Measurements from ENCODE around the gene ADCK2. TPM values are rescaled to one million over a fixed set of nuclear protein-coding genes. Genes with fewer than 3 reads are reported as not detected.
A peak's percentile ranks its signal among the peaks of the same experiment; 100 is the strongest.
"Not testable (repeated sequence)": the region's sequence is repeated elsewhere in the genome, so short reads cannot be mapped to it uniquely, and the experiment has no call there.

Gene ADCK2
- total RNA-seq, 2 experiments from 2014 or later = 22.1 TPM

GRCh38 chr7:140639366-140640053 is 33.2 kb upstream of the ADCK2 start:
- intact Hi-C loops (cut with micrococcal nuclease) = no loop called here
- Mint-ChIP-seq H3K27ac (no peak overlapping the region), H3K4me3 (peak overlapping the region; percentile 73)

DNA sequence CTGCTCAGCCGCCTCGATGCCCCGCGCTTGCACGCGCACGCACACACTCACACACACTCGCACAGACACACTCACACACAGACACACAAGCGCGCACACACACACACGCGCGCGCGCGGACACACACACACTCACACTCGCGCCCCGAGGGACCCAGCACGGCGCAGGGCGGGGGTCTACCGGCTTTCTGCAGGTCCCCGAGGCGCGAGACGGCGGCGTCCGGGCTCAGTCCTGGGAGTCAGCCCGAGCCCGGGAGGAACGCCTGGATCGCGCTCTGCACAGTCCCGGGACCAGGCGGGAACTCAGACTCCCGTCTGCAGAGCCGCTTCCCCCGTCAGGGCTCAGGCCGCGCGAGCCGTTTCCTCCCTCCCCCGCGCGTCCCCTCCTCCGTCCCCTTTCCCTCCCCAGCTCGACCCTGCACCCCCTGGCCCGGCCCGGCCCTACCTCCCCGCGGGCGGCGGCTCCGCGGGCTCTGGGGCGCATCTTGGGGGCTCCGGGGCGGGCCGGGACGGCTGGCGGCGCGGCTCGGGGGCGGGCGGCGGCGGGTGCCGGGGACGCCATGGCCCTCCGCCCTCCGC is 32.6 kb upstream of the ADCK2 start:
- H3K4me3 Mint-ChIP-seq = peak overlapping the region; percentile 73
- no peaks in the 10 kb centered on the region for H3K9me3 Mint-ChIP-seq
- no peak for DNase-seq
- intact Hi-C loops (cut with micrococcal nuclease) = no loop called here
- CTCF ChIA-PET = interaction anchor here (4.0 kb wide), 1 partner anchor 13 kb away, joined by 13 read pairs; no protein-coding TSS in a partner anchor
- H3K27me3 Mint-ChIP-seq (ENCODE audit: low read depth) = peaks cover 54% of the 10 kb centered on the region
- no peaks in the 10 kb centered on the region for H3K36me3 Mint-ChIP-seq (ENCODE audit: low read depth)
- no peak overlapping the region for H3K27ac Mint-ChIP-seq
- H3K4me1 Mint-ChIP-seq (ENCODE audit: low read depth) = peaks cover 15% of the 10 kb centered on the region

More at GRCh38 chr7:140639366-140640053, 33.2 kb upstream of the ADCK2 start:
- H3K4me1 Mint-ChIP-seq (ENCODE audit: low read depth) = peaks cover 15% of the 10 kb centered on the region
- peak; percentile 31 for DNase-seq
- H3K9me3 Mint-ChIP-seq = no peaks in the 10 kb centered on the region
- H3K27me3 Mint-ChIP-seq (ENCODE audit: low read depth) = peaks cover 54% of the 10 kb centered on the region
- no peaks in the 10 kb centered on the region for H3K36me3 Mint-ChIP-seq (ENCODE audit: low read depth)
- CTCF ChIA-PET = no interaction called here

DNA sequence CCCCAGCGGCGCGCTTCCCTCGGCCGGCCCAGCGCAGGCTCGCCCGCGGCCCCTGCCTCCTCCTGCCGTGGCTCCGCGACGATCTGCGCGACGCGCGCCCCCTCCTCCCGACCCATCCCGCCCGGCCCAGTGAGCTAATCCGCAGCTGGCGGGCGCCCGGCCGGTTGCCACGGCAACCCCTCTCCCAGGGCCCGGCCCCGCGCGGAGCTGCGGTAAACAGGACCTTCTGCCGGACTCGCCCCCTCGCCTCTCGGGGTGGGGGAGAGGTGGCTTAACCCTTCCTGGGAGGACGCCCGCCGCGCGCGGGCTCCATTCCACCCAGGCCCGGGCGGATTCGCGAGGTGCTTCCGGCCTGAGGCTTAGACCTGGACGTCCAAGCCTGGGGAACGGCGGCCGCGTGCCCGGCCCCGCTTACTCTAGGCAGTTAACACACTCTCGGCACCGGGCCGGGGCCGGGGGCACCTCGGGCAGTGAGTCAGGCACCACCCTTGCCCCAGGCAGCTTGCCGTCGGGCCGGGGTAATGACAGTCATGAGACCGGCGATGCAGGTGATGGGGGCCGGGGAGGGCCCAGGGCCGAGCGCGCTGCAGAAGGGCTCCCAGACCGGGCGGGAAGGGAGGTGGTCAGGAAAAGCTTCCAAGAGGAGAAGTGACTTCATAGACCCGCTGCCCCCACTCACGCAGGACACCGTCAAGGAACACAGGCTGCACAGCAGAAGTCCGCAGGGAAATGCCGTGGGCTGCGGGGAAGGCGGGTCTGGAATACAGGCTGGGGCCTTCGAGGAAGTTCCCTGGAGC is 31.8 kb upstream of the ADCK2 start, which contains the start of gene DENND2A:
Gene DENND2A (minus strand): TSS at position 87 of the 797 bp plus-strand sequence. CDS start 38,416 bp downstream, outside the sequence.
- Mint-ChIP-seq H3K27me3 (ENCODE audit: low read depth) (peaks cover 53% of the 10 kb centered on the region), H3K27ac (no peak within 1 kb of the TSS), H3K4me1 (ENCODE audit: low read depth) (peaks cover 15% of the 10 kb centered on the region), H3K36me3 (ENCODE audit: low read depth) (no peaks in the 10 kb centered on the region), H3K4me3 (peak within 1 kb of the TSS; percentile 73), H3K9me3 (no peaks in the 10 kb centered on the region)
- intact Hi-C loops (cut with micrococcal nuclease) = no loop called here
- DNase-seq = no peak
- CTCF ChIA-PET = interaction anchor here (4.0 kb wide), 1 partner anchor 12 kb away, joined by 13 read pairs; no protein-coding TSS in a partner anchor

DNA sequence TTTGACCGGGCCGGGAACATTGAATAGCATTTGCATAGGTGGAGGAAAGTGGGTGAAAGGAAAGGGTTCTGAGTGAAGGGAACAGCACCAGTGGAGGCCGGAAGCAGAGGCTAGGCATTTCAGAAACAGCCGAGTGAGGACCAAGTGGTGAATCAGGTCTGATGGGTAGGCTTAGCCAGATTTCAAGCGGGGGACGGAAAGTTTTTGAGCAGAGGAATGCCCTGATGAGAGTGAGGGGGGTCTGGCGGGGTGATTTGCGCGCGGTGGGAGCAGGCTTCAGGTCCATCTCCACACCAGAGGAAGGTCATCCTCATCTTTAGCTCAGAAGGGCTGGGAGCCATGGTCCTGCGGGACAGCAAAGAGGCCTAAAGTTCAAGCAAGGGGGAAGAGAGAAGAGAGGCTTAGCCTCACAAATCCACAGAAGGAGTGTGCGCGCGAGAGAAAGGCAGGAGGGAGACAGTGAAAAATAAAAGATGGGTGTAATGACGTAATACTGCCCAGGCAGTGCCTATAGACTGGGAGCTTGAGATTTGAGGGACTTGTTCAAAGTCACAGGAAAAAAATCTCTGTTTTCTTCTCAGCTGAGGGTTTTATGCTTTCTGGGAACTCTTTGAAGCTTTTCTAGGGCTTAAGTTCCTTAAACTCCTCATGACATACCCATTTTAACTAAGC is 31.1 kb upstream of the ADCK2 start:
- CTCF ChIA-PET = interaction anchor here (0.6 to 4.0 kb wide), 3 partner anchors 11 to 50 kb away, joined by 3 to 13 read pairs (median 8); no protein-coding TSS in a partner anchor
- H3K4me3 Mint-ChIP-seq = peak overlapping the region; percentile 22
- no peak overlapping the region for H3K27ac Mint-ChIP-seq
- intact Hi-C loops (cut with micrococcal nuclease) = no loop called here
- peaks cover 15% of the 10 kb centered on the region for H3K4me1 Mint-ChIP-seq (ENCODE audit: low read depth)
- H3K27me3 Mint-ChIP-seq (ENCODE audit: low read depth) = peaks cover 48% of the 10 kb centered on the region
- no peaks in the 10 kb centered on the region for H3K36me3 Mint-ChIP-seq (ENCODE audit: low read depth)
- DNase-seq = no peak
- H3K9me3 Mint-ChIP-seq = no peaks in the 10 kb centered on the region

- CTCF ChIA-PET = interaction anchor here (0.6 to 4.0 kb wide), 2 partner anchors 10 to 1718 kb away, joined by 3 to 13 read pairs; no protein-coding TSS in a partner anchor
- peaks cover 15% of the 10 kb centered on the region for H3K4me1 Mint-ChIP-seq (ENCODE audit: low read depth)
Measured at GRCh38 chr7:140643416-140643815, 29.3 kb upstream of the ADCK2 start.

DNA sequence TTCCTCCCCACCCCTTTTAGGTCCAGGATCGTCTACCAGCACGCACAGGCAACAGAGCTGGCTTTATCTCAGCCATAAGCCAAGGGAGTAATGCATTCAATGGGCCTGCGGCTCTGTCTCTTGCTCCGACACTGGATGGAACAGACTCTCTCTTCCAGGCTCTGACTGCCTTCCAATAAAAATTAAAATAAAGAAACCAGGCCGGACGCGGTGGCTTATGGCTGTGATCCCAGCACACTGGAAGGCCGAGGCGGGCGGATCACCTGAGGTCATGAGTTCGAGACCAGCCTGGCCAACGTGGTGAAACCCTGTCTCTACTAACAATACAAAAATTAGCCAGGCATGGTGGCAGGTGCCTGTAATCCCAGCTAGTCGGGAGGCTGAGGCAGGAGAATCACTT is 28.0 kb upstream of the ADCK2 start:
- H3K9me3 Mint-ChIP-seq; H3K4me1 Mint-ChIP-seq (ENCODE audit: low read depth); H3K36me3 Mint-ChIP-seq (ENCODE audit: low read depth); DNase-seq; H3K27ac Mint-ChIP-seq; intact Hi-C loops (cut with micrococcal nuclease); H3K4me3 Mint-ChIP-seq: not testable (repeated sequence)
- peaks cover 25% of the 10 kb centered on the region for H3K27me3 Mint-ChIP-seq (ENCODE audit: low read depth)
- CTCF ChIA-PET = interaction anchor here (0.7 to 1.4 kb wide), 2 partner anchors 9 to 17 kb away, joined by 3 read pairs; no protein-coding TSS in a partner anchor

More at GRCh38 chr7:140643416-140643815, 29.3 kb upstream of the ADCK2 start:
- peaks cover 36% of the 10 kb centered on the region for H3K27me3 Mint-ChIP-seq (ENCODE audit: low read depth)
- intact Hi-C loops (cut with micrococcal nuclease) = no loop called here
- H3K4me3 Mint-ChIP-seq = no peak overlapping the region
- DNase-seq = no peak
- H3K9me3 Mint-ChIP-seq = no peaks in the 10 kb centered on the region
- H3K36me3 Mint-ChIP-seq (ENCODE audit: low read depth) = no peaks in the 10 kb centered on the region
- H3K27ac Mint-ChIP-seq = no peak overlapping the region

- H3K4me3 Mint-ChIP-seq = no peak overlapping the region
- H3K27me3 Mint-ChIP-seq (ENCODE audit: low read depth) = peaks cover 20% of the 10 kb centered on the region
- CTCF ChIA-PET = interaction anchor here (1.4 kb wide), 1 partner anchor 8 kb away, joined by 3 read pairs; no protein-coding TSS in a partner anchor
- DNase-seq = peak; percentile 36
- H3K36me3 Mint-ChIP-seq (ENCODE audit: low read depth) = no peaks in the 10 kb centered on the region
- no peaks in the 10 kb centered on the region for H3K9me3 Mint-ChIP-seq
- H3K4me1 Mint-ChIP-seq (ENCODE audit: low read depth) = peaks cover 4% of the 10 kb centered on the region
- H3K27ac Mint-ChIP-seq = no peak overlapping the region
- intact Hi-C loops (cut with micrococcal nuclease) = no loop called here
Measured at GRCh38 chr7:140645166-140645900, 27.4 kb upstream of the ADCK2 start.

DNA sequence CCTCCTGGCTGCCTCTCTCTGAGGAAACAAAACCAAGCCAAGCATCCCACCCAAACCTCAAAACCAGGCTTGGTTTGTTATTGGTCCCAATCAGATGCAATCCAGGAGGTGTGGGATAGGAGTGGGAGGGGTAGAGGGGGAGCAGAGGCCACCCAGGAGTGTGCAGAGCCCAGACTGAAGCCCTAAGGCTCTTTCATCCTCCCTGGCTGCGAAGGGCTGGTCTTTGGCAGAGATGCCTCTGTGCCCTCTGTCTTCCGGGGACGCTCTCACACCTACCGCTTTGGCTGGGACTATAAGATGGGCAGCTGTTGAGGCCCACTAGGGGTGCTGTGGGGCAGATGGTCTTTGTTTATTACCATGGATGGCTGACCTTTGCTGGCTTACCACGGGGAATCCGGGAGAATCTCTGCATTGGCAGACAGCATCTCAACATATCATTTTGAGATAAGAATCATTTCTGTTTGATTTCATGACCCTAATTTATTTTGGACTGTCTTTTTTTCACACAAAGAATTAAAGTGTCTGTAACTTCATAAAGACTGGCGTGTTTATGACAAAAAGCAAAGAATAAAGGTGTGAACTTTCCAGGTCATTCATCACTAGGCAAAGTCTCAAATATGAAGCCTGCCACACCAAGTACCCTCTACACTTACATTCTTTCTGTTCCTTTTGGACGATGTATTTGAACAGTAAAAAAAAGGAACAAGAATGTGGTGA is 25.7 kb upstream of the ADCK2 start:
- Mint-ChIP-seq H3K36me3 (ENCODE audit: low read depth) (no peaks in the 10 kb centered on the region), H3K4me1 (ENCODE audit: low read depth) (no peaks in the 10 kb centered on the region), H3K4me3 (no peak overlapping the region), H3K27ac (no peak overlapping the region), H3K9me3 (no peaks in the 10 kb centered on the region), H3K27me3 (ENCODE audit: low read depth) (peaks cover 11% of the 10 kb centered on the region)
- CTCF ChIA-PET = interaction anchor here (0.7 kb wide), 1 partner anchor 137 kb away, joined by 3 read pairs; no protein-coding TSS in a partner anchor
- peak; percentile 56 for DNase-seq
- intact Hi-C loops (cut with micrococcal nuclease) = no loop called here

GRCh38 chr7:140649556-140650205 is 23.1 kb upstream of the ADCK2 start:
- CTCF ChIA-PET = interaction anchor here (1.0 kb wide), 1 partner anchor 12 kb away, joined by 4 read pairs; no protein-coding TSS in a partner anchor
- intact Hi-C loops (cut with micrococcal nuclease) = no loop called here

DNA sequence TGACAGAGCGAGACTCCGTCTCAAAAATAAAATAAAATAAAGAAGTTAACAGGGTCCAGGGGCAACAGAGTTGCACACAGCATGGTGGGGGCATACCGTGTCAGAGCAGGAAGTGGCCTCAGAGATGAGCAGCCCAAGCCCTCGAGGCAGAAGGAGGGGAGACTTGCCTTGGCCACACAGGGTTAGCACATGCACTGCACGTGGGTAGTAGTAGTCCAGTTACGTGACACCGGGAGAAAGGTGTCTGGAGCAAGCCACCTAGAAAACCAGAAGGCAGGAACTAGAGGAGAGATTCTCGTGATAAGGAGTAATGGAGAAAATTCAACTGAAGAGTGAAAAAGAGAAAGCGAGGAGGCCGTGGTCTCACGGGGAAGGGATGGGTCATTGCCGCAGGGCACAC is 22.4 kb upstream of the ADCK2 start:
- CTCF ChIA-PET = no interaction called here

More at GRCh38 chr7:140649556-140650205, 23.1 kb upstream of the ADCK2 start:
- Mint-ChIP-seq H3K9me3 (no peaks in the 10 kb centered on the region), H3K36me3 (ENCODE audit: low read depth) (no peaks in the 10 kb centered on the region), H3K27ac (no peak overlapping the region), H3K27me3 (ENCODE audit: low read depth) (no peaks in the 10 kb centered on the region), H3K4me3 (no peak overlapping the region), H3K4me1 (ENCODE audit: low read depth) (no peaks in the 10 kb centered on the region)
- no peak for DNase-seq

More for the DNA sequence above, 22.4 kb upstream of the ADCK2 start:
- no peaks in the 10 kb centered on the region for H3K36me3 Mint-ChIP-seq (ENCODE audit: low read depth)
- no peak for DNase-seq
- no peaks in the 10 kb centered on the region for H3K4me1 Mint-ChIP-seq (ENCODE audit: low read depth)
- no peak overlapping the region for H3K27ac Mint-ChIP-seq
- H3K4me3 Mint-ChIP-seq = no peak overlapping the region
- intact Hi-C loops (cut with micrococcal nuclease) = no loop called here
- no peaks in the 10 kb centered on the region for H3K9me3 Mint-ChIP-seq
- no peaks in the 10 kb centered on the region for H3K27me3 Mint-ChIP-seq (ENCODE audit: low read depth)

All from activated naive CD4-positive, alpha-beta T cell treated with anti-CD3 and anti-CD28 coated beads for 36 hours (primary cell).